Suprapubic skin (tissue), 3 donors: ENCODE data around the gene HOMER1.

Source experiments
- CTCF ChIP-seq, 2 donors: fragments of 200-600 bp in 1 of 2; fragments of 450-650 bp in 1 of 2; sonication (generic) in 1 of 2; IDR thresholded peaks; one replicate each; pipeline ENCODE4 v1.5.1; 2016 to 2019; ENCODE audit warnings: antibody characterized with exemption in 2 of 2, mild to moderate bottlenecking in 1 of 2, moderate library complexity in 1 of 2
- EP300 ChIP-seq: sonication (generic); formaldehyde crosslinking; IDR thresholded peaks from one replicate; pipeline ENCODE4 v1.6.1; 2017; ENCODE audit warnings: antibody characterized with exemption
- POLR2A ChIP-seq, 2 donors: fragments of 450-650 bp; IDR thresholded peaks; one replicate each; pipeline ENCODE4 v1.6.1; 2017; ENCODE audit warnings: antibody characterized with exemption in 2 of 2, mild to moderate bottlenecking in 2 of 2, moderate library complexity in 2 of 2

GRCh38 chr5:79486116-79486515, 27.8 kb downstream of the HOMER1 start:
- TF ChIP-seq CTCF (IDR thresholded peaks at IDR 0.05) (no peak), POLR2A (IDR thresholded peaks at IDR 0.05) (no peak), EP300 (no peak)
